Colonic mucosa (tissue), 4 donors: ENCODE measurements around the gene SLC7A6. TPM values are rescaled to one million over a fixed set of nuclear protein-coding genes. Genes with fewer than 3 reads are reported as not detected.

Experiments
- DNase-seq: peaks from one replicate; pipeline ENCODE4 v3.0.0-alpha.2; 2020
- H3K27ac ChIP-seq: fragments of 200-600 bp; one replicate; pipeline ENCODE4 v1.8.0; 2021
- H3K27me3 ChIP-seq: fragments of 200-600 bp; one replicate; pipeline ENCODE4 v1.8.0; 2021
- H3K36me3 ChIP-seq: fragments of 200-600 bp; one replicate; pipeline ENCODE4 v1.8.0; 2021
- H3K4me1 ChIP-seq: fragments of 200-600 bp; one replicate; pipeline ENCODE4 v1.8.0; 2021; ENCODE audit warnings: mild to moderate bottlenecking
- H3K4me3 ChIP-seq: fragments of 200-600 bp; one replicate; pipeline ENCODE4 v1.8.0; 2021
- H3K9ac ChIP-seq, 2 donors: one replicate each; pipeline ENCODE4 v1.7.0; 2013; ENCODE audit warnings: control low read depth in 2 of 2, low read depth in 2 of 2, low read length in 2 of 2
- H3K9me3 ChIP-seq: fragments of 200-600 bp; one replicate; pipeline ENCODE4 v1.8.0; 2021
- CTCF ChIP-seq: fragments of 200-600 bp; IDR thresholded peaks from one replicate; pipeline ENCODE4 v1.8.0; 2022; ENCODE audit warnings: antibody characterized with exemption, mild to moderate bottlenecking
- intact Hi-C: fragments of 100-400 bp; cut with DNase I; formaldehyde crosslinking; loops from one replicate; pipeline ENCODE4 v1.14.1; 2022
- total RNA-seq, 2 donors: library from RNA; stranded (reverse); fragmentation: NEBNext Ultra II Directional in 1 of 2; extraction: Animal tissue kit (Norgen Biotek cat#: 25700) in 1 of 2; gene quantifications; one replicate each; pipeline ENCODE4 v1.2.1, GENCODE V29; 2021
- donor health status: healthy.
- donor health status: DM: no; HTN: no; CAD: no.
- donor health status: DM: no; HTN: no; CAD: no.

The SLC7A6 gene
- total RNA-seq, 2 donors from 2014 or later: 22.0 to 42.2 TPM

GRCh38 chr16:68267612-68268405 is 3.5 kb downstream of the SLC7A6 start:
- DNase-seq: peak; percentile 61
- no peaks in the 10 kb centered on the region for H3K36me3 ChIP-seq
- TF ChIP-seq CTCF: no peak
- H3K27ac ChIP-seq: no peak overlapping the region
- no peaks in the 10 kb centered on the region for H3K27me3 ChIP-seq
- H3K9ac ChIP-seq: no peak overlapping the region
- H3K9me3 ChIP-seq: no peaks in the 10 kb centered on the region
- no peak overlapping the region for H3K4me3 ChIP-seq
- peaks cover 12% of the 10 kb centered on the region for H3K4me1 ChIP-seq
- intact Hi-C loops: no loop called here

GRCh38 chr16:68269793-68270192 is 5.5 kb downstream of the SLC7A6 start:
- Histone ChIP-seq H3K9ac (no peak overlapping the region), H3K4me1 (peaks cover 12% of the 10 kb centered on the region), H3K9me3 (no peaks in the 10 kb centered on the region), H3K27me3 (no peaks in the 10 kb centered on the region), H3K27ac (no peak overlapping the region), H3K4me3 (no peak overlapping the region), H3K36me3 (no peaks in the 10 kb centered on the region)
- TF ChIP-seq CTCF: no peak
- intact Hi-C loops: no loop called here
- no peak for DNase-seq

GRCh38 chr16:68270353-68270752 is 6.0 kb downstream of the SLC7A6 start:
- no peak overlapping the region for H3K4me3 ChIP-seq
- no peaks in the 10 kb centered on the region for H3K9me3 ChIP-seq
- no peak for DNase-seq
- H3K27ac ChIP-seq: no peak overlapping the region
- H3K4me1 ChIP-seq: peaks cover 12% of the 10 kb centered on the region
- no peaks in the 10 kb centered on the region for H3K36me3 ChIP-seq
- H3K9ac ChIP-seq: no peak overlapping the region
- TF ChIP-seq CTCF: no peak
- intact Hi-C loops: no loop called here
- H3K27me3 ChIP-seq: no peaks in the 10 kb centered on the region

- no peaks in the 10 kb centered on the region for H3K9me3 ChIP-seq
- H3K36me3 ChIP-seq: no peaks in the 10 kb centered on the region
- no peak overlapping the region for H3K27ac ChIP-seq
- peak overlapping the region in 1 of 2 donors; percentile 1 for H3K9ac ChIP-seq
- TF ChIP-seq CTCF: no peak
- intact Hi-C loops: no loop called here
- peak; percentile 31 for DNase-seq
- no peaks in the 10 kb centered on the region for H3K27me3 ChIP-seq
- H3K4me1 ChIP-seq: peaks cover 6% of the 10 kb centered on the region
- no peak overlapping the region for H3K4me3 ChIP-seq
Observed at GRCh38 chr16:68272507-68273209, 8.3 kb downstream of the SLC7A6 start.

GRCh38 chr16:68273459-68273858 is 9.1 kb downstream of the SLC7A6 start:
- H3K27ac ChIP-seq: no peak overlapping the region
- no peaks in the 10 kb centered on the region for H3K27me3 ChIP-seq
- no peak for TF ChIP-seq CTCF
- H3K4me3 ChIP-seq: no peak overlapping the region
- no peaks in the 10 kb centered on the region for H3K9me3 ChIP-seq
- intact Hi-C loops: no loop called here
- H3K9ac ChIP-seq: no peak overlapping the region
- H3K36me3 ChIP-seq: no peaks in the 10 kb centered on the region
- DNase-seq: no peak
- H3K4me1 ChIP-seq: peaks cover 6% of the 10 kb centered on the region
